GM10248 (cell line): ENCODE results near the gene NAP1L4.

Experiments
- CTCF ChIA-PET: fragments of 300-600 bp; sonication (Branson Sonifier 250); formaldehyde crosslinking; extraction: SDS; loops from one replicate; lab custom pipeline; 2021; ENCODE audit warnings: antibody characterized with exemption; lab: Yijun Ruan, JAX
- POLR2A ChIA-PET: fragments of 350-650 bp; sonication (Branson Sonifier 250); formaldehyde crosslinking; extraction: SDS; loops from one replicate; lab custom pipeline; 2020; ENCODE audit warnings: antibody characterized with exemption; lab: Yijun Ruan, JAX
- DNase-seq: peaks from one replicate; pipeline ENCODE4 v3.0.0; 2012; ENCODE audit errors: extremely low spot score
- CTCF ChIP-seq: IDR thresholded peaks from 2 replicates; pipeline ENCODE4 v1.5.1; 2012; ENCODE audit warnings: mild to moderate bottlenecking, low read depth; ENCODE audit errors: extremely low read depth, missing control alignments, control extremely low read depth

The NAP1L4 gene

GRCh38 chr11:2960139-2960538 is 32.0 kb downstream of the NAP1L4 start:
- CTCF ChIA-PET: interaction anchor here (2.9 kb wide), 1 partner anchor 16 kb away, joined by 11 read pairs; no protein-coding TSS in a partner anchor
- POLR2A ChIA-PET: no interaction called here
- no peak for TF ChIP-seq CTCF

GRCh38 chr11:2958251-2958650 is 33.9 kb downstream of the NAP1L4 start:
- POLR2A ChIA-PET: no interaction called here
- no peak for DNase-seq
- no peak for TF ChIP-seq CTCF
- CTCF ChIA-PET: interaction anchor here (0.8 to 3.6 kb wide), 5 partner anchors 10 to 46 kb away, joined by 3 to 11 read pairs (median 4); no protein-coding TSS in a partner anchor

More at GRCh38 chr11:2960139-2960538, 32.0 kb downstream of the NAP1L4 start:
- no peak for DNase-seq

- TF ChIP-seq CTCF: no peak
- no peak for DNase-seq
- POLR2A ChIA-PET: no interaction called here
- CTCF ChIA-PET: interaction anchor here (0.7 to 3.6 kb wide), 6 partner anchors 10 to 38 kb away, joined by 3 to 11 read pairs (median 3); no protein-coding TSS in a partner anchor
These were observed 36.1 kb downstream of the NAP1L4 start for GRCh38 chr11:2955906-2956476.

- no peak for DNase-seq
- no peak for TF ChIP-seq CTCF
- ChIA-PET POLR2A (interaction anchor here (1.2 kb wide), 1 partner anchor 9 kb away, joined by 5 read pairs; no protein-coding TSS in a partner anchor), CTCF (interaction anchor here (0.9 to 1.0 kb wide), 2 partner anchors 15 to 138 kb away, joined by 3 to 5 read pairs; no protein-coding TSS in a partner anchor)
These were observed 37.9 kb downstream of the NAP1L4 start for GRCh38 chr11:2954263-2954662.

GRCh38 chr11:2952290-2952689 is 39.8 kb downstream of the NAP1L4 start:
- TF ChIP-seq CTCF: no peak
- ChIA-PET CTCF (interaction anchor here (0.9 to 1.3 kb wide), 2 partner anchors 10 to 23 kb away, joined by 3 read pairs; no protein-coding TSS in a partner anchor), POLR2A (no interaction called here)
- DNase-seq: no peak

- CTCF ChIA-PET: interaction anchor here (1.0 kb wide), 1 partner anchor 17 kb away, joined by 4 read pairs; no protein-coding TSS in a partner anchor
- DNase-seq: no peak
- POLR2A ChIA-PET: interaction anchor here (0.5 kb wide), 1 partner anchor 551 kb away, joined by 3 read pairs; the partner anchor contains the start of gene TSSC4
- TF ChIP-seq CTCF: no peak
These were observed 40.7 kb downstream of the NAP1L4 start for GRCh38 chr11:2951231-2952110.
